ENCODE results near the gene CFAP54. TPM values are rescaled to one million over a fixed set of nuclear protein-coding genes. Genes with fewer than 3 reads are reported as not detected.

CFAP54 gene
- total RNA-seq, 1 experiment from 2014 or later: 0.71 TPM

- intact Hi-C loops (cut with micrococcal nuclease; ENCODE audit: unreplicated experiment): no loop called here
- Histone ChIP-seq H3K4me3 (ENCODE audit: low read depth, low read length, poor library complexity, severe bottlenecking) (no peak overlapping the region), H3K9me3 (ENCODE audit: low read depth, low read length, poor library complexity, severe bottlenecking) (no peaks in the 10 kb centered on the region), H3K27ac (ENCODE audit: low read depth, low read length, poor library complexity, severe bottlenecking) (no peak overlapping the region), H3K4me1 (ENCODE audit: insufficient read depth, low read length, poor library complexity, severe bottlenecking) (peaks cover 8% of the 10 kb centered on the region), H3K27me3 (replicated peaks; ENCODE audit: insufficient read depth, low read depth, low read length, poor library complexity) (no peaks in the 10 kb centered on the region), H3K36me3 (ENCODE audit: insufficient read depth, low read length, poor library complexity, severe bottlenecking) (no peaks in the 10 kb centered on the region)
- BruUV-seq (replicated peaks): no TSS peak
- ChIA-PET POLR2A (ENCODE audit: low non-redundant PET) (no interaction called here), CTCF (no interaction called here)
- DNase-seq (ENCODE audit: low spot score): no peak
- TF ChIP-seq EZH2 (IDR thresholded peaks at IDR 0.05; ENCODE audit: borderline replicate concordance, low read depth, low read length, poor library complexity, severe bottlenecking): no peak
- TF ChIP-seq, protein P1, sequence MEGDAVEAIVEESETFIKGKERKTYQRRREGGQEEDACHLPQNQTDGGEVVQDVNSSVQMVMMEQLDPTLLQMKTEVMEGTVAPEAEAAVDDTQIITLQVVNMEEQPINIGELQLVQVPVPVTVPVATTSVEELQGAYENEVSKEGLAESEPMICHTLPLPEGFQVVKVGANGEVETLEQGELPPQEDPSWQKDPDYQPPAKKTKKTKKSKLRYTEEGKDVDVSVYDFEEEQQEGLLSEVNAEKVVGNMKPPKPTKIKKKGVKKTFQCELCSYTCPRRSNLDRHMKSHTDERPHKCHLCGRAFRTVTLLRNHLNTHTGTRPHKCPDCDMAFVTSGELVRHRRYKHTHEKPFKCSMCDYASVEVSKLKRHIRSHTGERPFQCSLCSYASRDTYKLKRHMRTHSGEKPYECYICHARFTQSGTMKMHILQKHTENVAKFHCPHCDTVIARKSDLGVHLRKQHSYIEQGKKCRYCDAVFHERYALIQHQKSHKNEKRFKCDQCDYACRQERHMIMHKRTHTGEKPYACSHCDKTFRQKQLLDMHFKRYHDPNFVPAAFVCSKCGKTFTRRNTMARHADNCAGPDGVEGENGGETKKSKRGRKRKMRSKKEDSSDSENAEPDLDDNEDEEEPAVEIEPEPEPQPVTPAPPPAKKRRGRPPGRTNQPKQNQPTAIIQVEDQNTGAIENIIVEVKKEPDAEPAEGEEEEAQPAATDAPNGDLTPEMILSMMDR (conservative IDR thresholded peaks at IDR 0.05; ENCODE audit: low read depth, low read length): no peak
Measured at GRCh38 chr12:96444399-96444798, 45.0 kb upstream of the CFAP54 start.

- H3K4me1 ChIP-seq (ENCODE audit: insufficient read depth, low read length, poor library complexity, severe bottlenecking): peaks cover 8% of the 10 kb centered on the region
- no peak for TF ChIP-seq EZH2 (IDR thresholded peaks at IDR 0.05; ENCODE audit: borderline replicate concordance, low read depth, low read length, poor library complexity, severe bottlenecking)
- TF ChIP-seq, protein P1 (conservative IDR thresholded peaks at IDR 0.05; ENCODE audit: low read depth, low read length): no peak
- intact Hi-C loops (cut with micrococcal nuclease; ENCODE audit: unreplicated experiment): no loop called here
- DNase-seq (ENCODE audit: low spot score): peak; percentile 73
- BruUV-seq (replicated peaks): TSS peak; percentile 49
- H3K27me3 ChIP-seq (replicated peaks; ENCODE audit: insufficient read depth, low read depth, low read length, poor library complexity): no peaks in the 10 kb centered on the region
- CTCF ChIA-PET: interaction anchor here (0.6 kb wide), 1 partner anchor 71 kb away, joined by 4 read pairs; no protein-coding TSS in a partner anchor
- no peaks in the 10 kb centered on the region for H3K9me3 ChIP-seq (ENCODE audit: low read depth, low read length, poor library complexity, severe bottlenecking)
- no peak overlapping the region for H3K4me3 ChIP-seq (ENCODE audit: low read depth, low read length, poor library complexity, severe bottlenecking)
- H3K36me3 ChIP-seq (ENCODE audit: insufficient read depth, low read length, poor library complexity, severe bottlenecking): no peaks in the 10 kb centered on the region
- POLR2A ChIA-PET (ENCODE audit: low non-redundant PET): no interaction called here
- peak overlapping the region; percentile 31 for H3K27ac ChIP-seq (ENCODE audit: low read depth, low read length, poor library complexity, severe bottlenecking)
Measured at GRCh38 chr12:96445691-96446583, 43.4 kb upstream of the CFAP54 start.

DNA sequence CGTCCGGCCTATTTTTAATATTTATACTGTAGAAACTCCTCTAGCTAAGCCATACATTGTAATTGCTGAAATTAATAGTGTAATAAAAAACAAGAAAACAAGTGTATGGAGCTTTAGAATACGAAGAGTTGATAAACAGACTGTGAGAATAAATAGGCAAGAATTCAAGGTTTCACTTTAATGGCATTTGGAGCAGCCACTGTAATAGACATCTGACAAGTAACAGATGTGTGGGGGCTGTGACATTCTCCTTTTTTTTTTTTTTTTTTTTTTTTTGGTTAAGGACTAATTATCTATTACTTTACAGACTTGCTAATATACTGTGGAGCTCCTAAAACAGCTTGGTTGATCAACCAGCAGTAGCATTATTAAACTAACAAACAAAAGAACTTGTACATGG is 42.1 kb upstream of the CFAP54 start:
- peaks cover 8% of the 10 kb centered on the region for H3K4me1 ChIP-seq (ENCODE audit: insufficient read depth, low read length, poor library complexity, severe bottlenecking)
- H3K4me3 ChIP-seq (ENCODE audit: low read depth, low read length, poor library complexity, severe bottlenecking): no peak overlapping the region
- H3K36me3 ChIP-seq (ENCODE audit: insufficient read depth, low read length, poor library complexity, severe bottlenecking): no peaks in the 10 kb centered on the region
- no peaks in the 10 kb centered on the region for H3K27me3 ChIP-seq (replicated peaks; ENCODE audit: insufficient read depth, low read depth, low read length, poor library complexity)
- DNase-seq (ENCODE audit: low spot score): no peak
- intact Hi-C loops (cut with micrococcal nuclease; ENCODE audit: unreplicated experiment): no loop called here
- POLR2A ChIA-PET (ENCODE audit: low non-redundant PET): no interaction called here
- H3K9me3 ChIP-seq (ENCODE audit: low read depth, low read length, poor library complexity, severe bottlenecking): no peaks in the 10 kb centered on the region
- no peak overlapping the region for H3K27ac ChIP-seq (ENCODE audit: low read depth, low read length, poor library complexity, severe bottlenecking)
- CTCF ChIA-PET: no interaction called here
- TF ChIP-seq EZH2 (IDR thresholded peaks at IDR 0.05; ENCODE audit: borderline replicate concordance, low read depth, low read length, poor library complexity, severe bottlenecking): no peak
- TF ChIP-seq, protein P1 (conservative IDR thresholded peaks at IDR 0.05; ENCODE audit: low read depth, low read length): no peak
- no TSS peak for BruUV-seq (replicated peaks)

All from A673 (cell line).